K562 (cell line): ENCODE results near the gene NACC1. TPM values are rescaled to one million over a fixed set of nuclear protein-coding genes. Genes with fewer than 3 reads are reported as not detected.

Experiments used
- ATF1 ChIP-seq, 2 experiments: fragments of 450-650 bp in 1 of 2; IDR thresholded peaks; 2 replicates each; pipeline ENCODE4 v1.6.1; 2016; ENCODE audit warnings: missing compliant biosample characterization in 1 of 2, missing genetic modification characterization in 1 of 2
- ATF7 ChIP-seq: fragments of 450-650 bp; IDR thresholded peaks from 2 replicates; pipeline ENCODE4 v1.7.1; 2014; ENCODE audit warnings: mild to moderate bottlenecking, moderate library complexity
- CAMTA2 ChIP-seq: fragments of 250-450 bp; sonication (Bioruptor Pico); conservative IDR thresholded peaks from 2 replicates; pipeline ENCODE4 v1.5.1; 2022
- FOXP1 ChIP-seq: sonication (generic); formaldehyde crosslinking; IDR thresholded peaks from 2 replicates; pipeline ENCODE4 v1.8.0; 2022; ENCODE audit warnings: mild to moderate bottlenecking, missing genetic modification reagents
- HNRNPLL ChIP-seq: fragments of 200-400 bp; formaldehyde crosslinking; IDR thresholded peaks from 2 replicates; pipeline ENCODE4 v1.6.1; 2017; ENCODE audit warnings: low read length, low read depth, mild to moderate bottlenecking; ENCODE audit not compliant: poor library complexity, severe bottlenecking
- PHTF2 ChIP-seq: fragments of 250-450 bp; sonication (Bioruptor Pico); IDR thresholded peaks from 2 replicates; pipeline ENCODE4 v1.5.0; 2021; ENCODE audit warnings: mild to moderate bottlenecking
- RB1 ChIP-seq: fragments of 450-650 bp; IDR thresholded peaks from 2 replicates; pipeline ENCODE4 v1.6.1; 2017; ENCODE audit warnings: low read depth, mild to moderate bottlenecking
- SETDB1 ChIP-seq: IDR thresholded peaks from one replicate; pipeline ENCODE4 v1.6.1; 2012; ENCODE audit warnings: low read length, control low read depth, inconsistent platforms
- SMAD3 ChIP-seq: fragments of 450-650 bp; formaldehyde crosslinking; conservative IDR thresholded peaks from 2 replicates; pipeline ENCODE4 v1.4.0; 2020; ENCODE audit warnings: mild to moderate bottlenecking
- TAF9B ChIP-seq: fragments of 450-650 bp; IDR thresholded peaks from 2 replicates; pipeline ENCODE4 v1.6.1; 2018; ENCODE audit warnings: mild to moderate bottlenecking; ENCODE audit not compliant: partially characterized antibody
- U2AF1 ChIP-seq: fragments of 200-400 bp; formaldehyde crosslinking; optimal IDR thresholded peaks from 2 replicates; pipeline ENCODE3; 2017; ENCODE audit warnings: mild to moderate bottlenecking, low read depth, low read length, moderate library complexity
- UBTF ChIP-seq, 2 experiments: IDR thresholded peaks; 2 replicates each; pipeline ENCODE4 v1.6.1; 2012; ENCODE audit warnings: improper control_type of control experiment in 2 of 2, low read depth in 2 of 2, low read length in 2 of 2, borderline replicate concordance in 1 of 2
- ZNF324 ChIP-seq: fragments of 250-450 bp; sonication (Bioruptor Pico); IDR thresholded peaks from 2 replicates; pipeline ENCODE4 v1.4.0; 2020; ENCODE audit warnings: mild to moderate bottlenecking
- ZNF408 ChIP-seq: fragments of 250-450 bp; sonication (Bioruptor Pico); IDR thresholded peaks from 2 replicates; pipeline ENCODE4 v1.4.0; 2020; ENCODE audit warnings: low read depth, mild to moderate bottlenecking, moderate library complexity
- ZNF551 ChIP-seq: fragments of 250-450 bp; sonication (Bioruptor Pico); IDR thresholded peaks from 2 replicates; pipeline ENCODE4 v1.5.0; 2021; ENCODE audit warnings: mild to moderate bottlenecking, moderate library complexity
- ZSCAN32 ChIP-seq: fragments of 450-650 bp; formaldehyde crosslinking; IDR thresholded peaks from 2 replicates; pipeline ENCODE4 v1.4.0; 2020; ENCODE audit warnings: mild to moderate bottlenecking, moderate library complexity
- polyA plus RNA-seq, 8 experiments: library from polyadenylated mRNA; depleted of rRNA in 4 of 8; stranded (reverse) in 5 of 8; unstranded in 3 of 8; fragments of >200 nt; fragmentation: Nextera tagmentation in 2 of 8; fragmentation: Illumina TruSeq in 1 of 8; extraction: Ambion mirVana in 2 of 8; extraction: Trizol in 1 of 8; gene quantifications; 2 replicates each; pipeline versions ENCODE4 v1.2.1 to v1.2.3, GENCODE V29; 2011 to 2014; ENCODE audit warnings: inconsistent platforms in 1 of 8, missing spikeins in 1 of 8
- total RNA-seq, 7 experiments: library from RNA; depleted of rRNA in 6 of 7; stranded (reverse); fragments of >200 nt in 6 of 7; fragmentation: Illumina TruSeq in 2 of 7; extraction: Trizol in 2 of 7; gene quantifications; 2 replicates each; pipeline versions ENCODE4 v1.2.1 to v1.2.3, GENCODE V29; 2011 to 2021; ENCODE audit warnings: low replicate concordance in 1 of 7
- TF ChIP-seq, protein P1 (sequence below): conservative IDR thresholded peaks from 2 replicates; pipeline ENCODE4 v1.6.1; 2011; ENCODE audit warnings: low read depth, mild to moderate bottlenecking, low read length; ENCODE audit not compliant: control insufficient read depth
- TF ChIP-seq, protein P2 (sequence below): fragments of 250-450 bp; sonication (Bioruptor Pico); IDR thresholded peaks from 2 replicates; pipeline ENCODE4 v1.5.1; 2021; ENCODE audit warnings: mild to moderate bottlenecking
- TF ChIP-seq, protein P3 (sequence below): fragments of 450-650 bp; formaldehyde crosslinking; IDR thresholded peaks from 2 replicates; pipeline ENCODE4 v1.4.0; 2020; ENCODE audit warnings: mild to moderate bottlenecking, mixed read lengths
- TF ChIP-seq, protein P4 (sequence below): sonication (generic); formaldehyde crosslinking; IDR thresholded peaks from 2 replicates; pipeline ENCODE4 v1.9.0; 2022; ENCODE audit warnings: mild to moderate bottlenecking, missing genetic modification reagents

The NACC1 gene
- total and polyA plus RNA-seq, 9 of the 15 experiments (the other 6 are each of a cell fraction or from before 2014, with no cell fraction given): 0.04 to 96.6 (median 25.8) TPM

- TF ChIP-seq, protein P1, sequence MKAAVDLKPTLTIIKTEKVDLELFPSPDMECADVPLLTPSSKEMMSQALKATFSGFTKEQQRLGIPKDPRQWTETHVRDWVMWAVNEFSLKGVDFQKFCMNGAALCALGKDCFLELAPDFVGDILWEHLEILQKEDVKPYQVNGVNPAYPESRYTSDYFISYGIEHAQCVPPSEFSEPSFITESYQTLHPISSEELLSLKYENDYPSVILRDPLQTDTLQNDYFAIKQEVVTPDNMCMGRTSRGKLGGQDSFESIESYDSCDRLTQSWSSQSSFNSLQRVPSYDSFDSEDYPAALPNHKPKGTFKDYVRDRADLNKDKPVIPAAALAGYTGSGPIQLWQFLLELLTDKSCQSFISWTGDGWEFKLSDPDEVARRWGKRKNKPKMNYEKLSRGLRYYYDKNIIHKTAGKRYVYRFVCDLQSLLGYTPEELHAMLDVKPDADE: no peak
- TF ChIP-seq UBTF (IDR thresholded peaks at IDR 0.05; ENCODE audit: borderline replicate concordance in 1 of 2, low read depth in 2 of 2, low read length in 2 of 2): no peak
- peak; percentile 66; the same call in 1 of the 2 replicates for TF ChIP-seq RB1
- peak; percentile 62; the same call in 1 of the 2 replicates for TF ChIP-seq ATF7
- no peak for TF ChIP-seq ZSCAN32 (CRISPR knock-in tag)
- no peak for TF ChIP-seq PHTF2 (CRISPR knock-in tag)
- TF ChIP-seq, protein P2, sequence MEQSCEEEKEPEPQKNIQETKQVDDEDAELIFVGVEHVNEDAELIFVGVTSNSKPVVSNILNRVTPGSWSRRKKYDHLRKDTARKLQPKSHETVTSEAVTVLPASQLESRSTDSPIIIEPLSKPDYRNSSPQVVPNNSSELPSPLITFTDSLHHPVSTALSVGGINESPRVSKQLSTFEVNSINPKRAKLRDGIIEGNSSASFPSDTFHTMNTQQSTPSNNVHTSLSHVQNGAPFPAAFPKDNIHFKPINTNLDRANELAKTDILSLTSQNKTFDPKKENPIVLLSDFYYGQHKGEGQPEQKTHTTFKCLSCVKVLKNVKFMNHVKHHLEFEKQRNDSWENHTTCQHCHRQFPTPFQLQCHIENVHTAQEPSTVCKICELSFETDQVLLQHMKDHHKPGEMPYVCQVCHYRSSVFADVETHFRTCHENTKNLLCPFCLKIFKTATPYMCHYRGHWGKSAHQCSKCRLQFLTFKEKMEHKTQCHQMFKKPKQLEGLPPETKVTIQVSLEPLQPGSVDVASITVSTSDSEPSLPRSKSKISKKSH: no peak
- TF ChIP-seq TAF9B: no peak
- TF ChIP-seq SETDB1: no peak
- no peak for TF ChIP-seq ZNF324 (CRISPR knock-in tag)
- TF ChIP-seq U2AF1: no peak
- no peak for TF ChIP-seq CAMTA2
- TF ChIP-seq ZNF408 (CRISPR knock-in tag): no peak
- TF ChIP-seq SMAD3 (CRISPR knock-in tag): no peak
- TF ChIP-seq, protein P3, sequence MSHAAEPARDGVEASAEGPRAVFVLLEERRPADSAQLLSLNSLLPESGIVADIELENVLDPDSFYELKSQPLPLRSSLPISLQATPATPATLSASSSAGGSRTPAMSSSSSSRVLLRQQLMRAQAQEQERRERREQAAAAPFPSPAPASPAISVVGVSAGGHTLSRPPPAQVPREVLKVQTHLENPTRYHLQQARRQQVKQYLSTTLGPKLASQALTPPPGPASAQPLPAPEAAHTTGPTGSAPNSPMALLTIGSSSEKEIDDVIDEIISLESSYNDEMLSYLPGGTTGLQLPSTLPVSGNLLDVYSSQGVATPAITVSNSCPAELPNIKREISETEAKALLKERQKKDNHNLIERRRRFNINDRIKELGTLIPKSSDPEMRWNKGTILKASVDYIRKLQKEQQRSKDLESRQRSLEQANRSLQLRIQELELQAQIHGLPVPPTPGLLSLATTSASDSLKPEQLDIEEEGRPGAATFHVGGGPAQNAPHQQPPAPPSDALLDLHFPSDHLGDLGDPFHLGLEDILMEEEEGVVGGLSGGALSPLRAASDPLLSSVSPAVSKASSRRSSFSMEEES (CRISPR knock-in tag): no peak
- TF ChIP-seq, protein P4, sequence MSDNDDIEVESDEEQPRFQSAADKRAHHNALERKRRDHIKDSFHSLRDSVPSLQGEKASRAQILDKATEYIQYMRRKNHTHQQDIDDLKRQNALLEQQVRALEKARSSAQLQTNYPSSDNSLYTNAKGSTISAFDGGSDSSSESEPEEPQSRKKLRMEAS (CRISPR knock-in tag): 0 out of 2 replicates have a peak, but pooled peaks have one; percentile 33
- no peak for TF ChIP-seq ZNF551 (CRISPR knock-in tag)
- peak; percentile 46; the same call in 1 of the 2 replicates for TF ChIP-seq FOXP1 (CRISPR knock-in tag)
- TF ChIP-seq HNRNPLL: no peak
- TF ChIP-seq ATF1 (CRISPR knock-in tag; IDR thresholded peaks at IDR 0.05): peak; percentile 35; the same call in 1 of the 2 replicates
- TF ChIP-seq ATF1 (tag; IDR thresholded peaks at IDR 0.05): no peak
Observed at GRCh38 chr19:13093407-13094105, 24.5 kb upstream of the NACC1 start (continued).
